ENCODE data around the gene KATNA1.

GRCh38 chr6:149627672-149628071, 20.8 kb downstream of the KATNA1 start:
- TF ChIP-seq, protein P1, sequence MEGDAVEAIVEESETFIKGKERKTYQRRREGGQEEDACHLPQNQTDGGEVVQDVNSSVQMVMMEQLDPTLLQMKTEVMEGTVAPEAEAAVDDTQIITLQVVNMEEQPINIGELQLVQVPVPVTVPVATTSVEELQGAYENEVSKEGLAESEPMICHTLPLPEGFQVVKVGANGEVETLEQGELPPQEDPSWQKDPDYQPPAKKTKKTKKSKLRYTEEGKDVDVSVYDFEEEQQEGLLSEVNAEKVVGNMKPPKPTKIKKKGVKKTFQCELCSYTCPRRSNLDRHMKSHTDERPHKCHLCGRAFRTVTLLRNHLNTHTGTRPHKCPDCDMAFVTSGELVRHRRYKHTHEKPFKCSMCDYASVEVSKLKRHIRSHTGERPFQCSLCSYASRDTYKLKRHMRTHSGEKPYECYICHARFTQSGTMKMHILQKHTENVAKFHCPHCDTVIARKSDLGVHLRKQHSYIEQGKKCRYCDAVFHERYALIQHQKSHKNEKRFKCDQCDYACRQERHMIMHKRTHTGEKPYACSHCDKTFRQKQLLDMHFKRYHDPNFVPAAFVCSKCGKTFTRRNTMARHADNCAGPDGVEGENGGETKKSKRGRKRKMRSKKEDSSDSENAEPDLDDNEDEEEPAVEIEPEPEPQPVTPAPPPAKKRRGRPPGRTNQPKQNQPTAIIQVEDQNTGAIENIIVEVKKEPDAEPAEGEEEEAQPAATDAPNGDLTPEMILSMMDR (IDR thresholded peaks at IDR 0.05), result no peak
- no peak for TF ChIP-seq EP300 (IDR thresholded peaks at IDR 0.05)
